GM12874 (cell line): ENCODE data around the gene EYA4.

Experiments used
- TF ChIP-seq, protein P1 (sequence below): IDR thresholded peaks from 2 replicates; pipeline ENCODE4 v1.5.1; 2011; ENCODE audit warnings: low read depth, mild to moderate bottlenecking, control low read depth, low read length, moderate library complexity; ENCODE audit not compliant: insufficient read depth

Gene EYA4

DNA sequence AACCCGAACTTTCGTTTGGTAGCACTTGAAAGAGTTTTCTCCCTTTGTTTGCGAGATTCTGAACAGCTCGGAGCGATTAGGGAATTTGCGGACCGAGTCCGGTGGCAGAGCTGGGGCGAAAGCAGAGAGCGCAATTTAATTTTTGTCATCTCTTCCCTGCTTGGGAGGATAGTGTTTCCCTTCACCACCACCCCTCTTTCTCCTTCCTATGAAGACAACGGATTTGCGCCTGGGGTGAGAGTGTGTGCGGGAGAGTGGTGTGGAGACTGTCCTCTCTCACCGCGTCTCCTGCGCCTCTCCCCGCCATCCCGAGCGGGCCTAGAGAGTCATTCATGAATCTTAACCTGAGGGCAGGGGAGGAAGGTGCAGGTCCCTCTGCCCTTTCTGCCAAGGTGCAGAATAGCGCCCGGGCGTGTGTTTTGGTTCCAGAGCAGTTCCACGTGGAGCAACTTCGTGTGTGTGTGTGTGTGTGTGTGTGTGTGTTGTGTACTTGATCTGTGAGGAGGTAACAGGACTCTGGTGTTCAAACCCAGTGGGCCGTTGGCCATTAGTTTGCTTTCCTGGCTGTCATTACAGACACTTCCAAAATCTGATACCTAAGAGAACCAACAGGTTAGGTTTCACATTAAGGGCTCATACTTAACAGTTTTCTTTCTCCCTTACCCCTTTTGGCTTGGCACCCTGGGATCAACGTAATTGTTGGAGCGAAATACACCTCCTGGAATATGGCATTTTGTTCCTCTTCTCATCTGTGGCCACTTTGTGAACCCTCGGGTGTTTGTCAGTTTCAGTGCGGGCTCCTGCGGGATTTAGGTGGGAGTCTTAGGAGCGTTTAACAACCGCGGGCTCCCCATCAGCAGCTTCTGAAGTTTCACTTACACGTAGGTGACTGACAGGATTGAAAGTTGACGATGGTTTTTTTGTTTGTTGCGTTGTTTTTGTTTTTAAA lies 1.8 kb downstream of the EYA4 start:
- TF ChIP-seq, protein P1, sequence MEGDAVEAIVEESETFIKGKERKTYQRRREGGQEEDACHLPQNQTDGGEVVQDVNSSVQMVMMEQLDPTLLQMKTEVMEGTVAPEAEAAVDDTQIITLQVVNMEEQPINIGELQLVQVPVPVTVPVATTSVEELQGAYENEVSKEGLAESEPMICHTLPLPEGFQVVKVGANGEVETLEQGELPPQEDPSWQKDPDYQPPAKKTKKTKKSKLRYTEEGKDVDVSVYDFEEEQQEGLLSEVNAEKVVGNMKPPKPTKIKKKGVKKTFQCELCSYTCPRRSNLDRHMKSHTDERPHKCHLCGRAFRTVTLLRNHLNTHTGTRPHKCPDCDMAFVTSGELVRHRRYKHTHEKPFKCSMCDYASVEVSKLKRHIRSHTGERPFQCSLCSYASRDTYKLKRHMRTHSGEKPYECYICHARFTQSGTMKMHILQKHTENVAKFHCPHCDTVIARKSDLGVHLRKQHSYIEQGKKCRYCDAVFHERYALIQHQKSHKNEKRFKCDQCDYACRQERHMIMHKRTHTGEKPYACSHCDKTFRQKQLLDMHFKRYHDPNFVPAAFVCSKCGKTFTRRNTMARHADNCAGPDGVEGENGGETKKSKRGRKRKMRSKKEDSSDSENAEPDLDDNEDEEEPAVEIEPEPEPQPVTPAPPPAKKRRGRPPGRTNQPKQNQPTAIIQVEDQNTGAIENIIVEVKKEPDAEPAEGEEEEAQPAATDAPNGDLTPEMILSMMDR: no peak

DNA sequence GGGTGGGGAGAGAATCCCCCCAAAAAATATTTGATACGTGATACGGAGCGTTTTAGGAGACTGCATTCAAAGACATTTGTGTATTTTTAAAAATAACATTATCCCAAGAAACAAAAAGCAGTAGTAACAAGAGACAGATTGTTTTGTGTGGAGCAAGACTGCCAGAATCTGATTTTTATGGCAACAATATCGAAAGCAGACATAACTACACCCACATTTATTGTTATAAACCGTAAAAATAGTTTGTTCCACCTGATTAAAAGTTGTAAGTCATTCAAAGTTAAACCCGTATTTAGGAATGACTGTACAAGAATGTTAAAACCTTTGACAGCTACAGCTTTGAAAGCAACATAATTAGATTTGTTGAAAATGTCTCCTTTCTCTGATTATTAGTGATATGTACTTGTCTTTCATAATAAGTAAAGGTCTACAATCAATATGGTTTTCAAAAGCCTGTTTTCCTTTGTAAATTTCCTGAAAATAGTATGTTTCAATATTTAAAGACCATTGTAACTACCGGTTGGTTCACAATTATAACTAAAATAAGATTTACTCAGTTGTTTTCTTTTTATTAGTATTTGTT lies 2.7 kb downstream of the EYA4 start:
- TF ChIP-seq, protein P1: no peak

DNA sequence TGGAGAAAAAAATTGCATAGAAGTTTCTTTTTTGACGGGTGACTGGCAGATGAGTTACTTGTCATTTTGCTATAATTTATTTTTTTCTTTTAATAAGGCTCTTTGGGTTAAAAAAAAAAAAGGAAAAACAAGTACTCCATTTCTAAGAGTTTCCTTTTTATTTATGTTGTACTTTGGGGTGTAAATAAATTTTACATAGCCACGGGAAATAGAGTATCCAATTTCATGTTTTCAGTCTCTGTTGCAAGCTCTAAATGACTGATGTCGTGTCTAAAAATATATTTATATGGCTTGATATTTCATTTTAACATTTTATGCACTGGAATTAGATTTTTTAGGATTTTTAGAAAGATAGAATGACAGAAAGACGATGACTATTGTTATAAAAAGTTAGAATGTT lies 3.4 kb downstream of the EYA4 start:
- TF ChIP-seq, protein P1: no peak

DNA sequence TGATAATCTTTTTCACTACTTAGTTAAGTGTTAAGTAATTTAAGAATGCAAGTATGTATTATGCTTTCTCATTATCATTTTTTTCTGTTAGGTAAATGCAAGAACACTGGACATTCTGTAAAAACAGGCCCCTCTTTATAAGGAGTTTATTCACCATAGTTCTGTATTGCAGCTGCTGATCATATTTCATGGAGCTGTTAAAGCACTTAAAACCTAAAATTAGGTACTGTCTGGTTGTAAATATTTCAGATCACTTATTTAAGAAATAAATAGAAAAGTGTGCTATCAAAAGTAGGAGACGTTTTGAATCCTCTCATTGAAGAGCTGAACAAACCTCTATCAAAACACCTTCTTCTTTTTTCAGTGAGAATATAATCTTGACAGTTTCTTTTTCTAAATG lies 3.9 kb downstream of the EYA4 start:
- TF ChIP-seq, protein P1: no peak

DNA sequence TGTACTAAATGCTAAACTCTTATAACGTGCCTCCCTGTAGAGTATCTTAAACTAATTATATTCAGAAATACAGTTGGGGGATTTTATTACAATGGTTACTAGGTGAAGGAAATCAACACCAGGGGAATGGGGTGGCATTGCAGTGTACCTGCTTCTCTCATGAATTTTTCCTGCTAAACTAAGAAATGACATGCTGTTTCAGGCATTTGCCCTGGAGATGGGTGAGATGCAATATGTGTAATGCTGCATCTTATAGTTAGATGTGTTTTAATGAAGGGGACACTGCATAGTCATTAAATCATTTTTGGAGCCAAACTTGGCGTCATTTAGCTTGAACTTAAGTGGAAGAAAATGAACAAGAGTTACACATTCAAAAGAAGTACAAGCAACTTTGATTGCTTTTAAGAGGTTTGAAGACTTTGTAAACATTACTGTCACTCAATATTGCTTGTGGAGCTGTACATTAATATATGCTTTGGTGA lies 4.3 kb downstream of the EYA4 start:
- TF ChIP-seq, protein P1: no peak

DNA sequence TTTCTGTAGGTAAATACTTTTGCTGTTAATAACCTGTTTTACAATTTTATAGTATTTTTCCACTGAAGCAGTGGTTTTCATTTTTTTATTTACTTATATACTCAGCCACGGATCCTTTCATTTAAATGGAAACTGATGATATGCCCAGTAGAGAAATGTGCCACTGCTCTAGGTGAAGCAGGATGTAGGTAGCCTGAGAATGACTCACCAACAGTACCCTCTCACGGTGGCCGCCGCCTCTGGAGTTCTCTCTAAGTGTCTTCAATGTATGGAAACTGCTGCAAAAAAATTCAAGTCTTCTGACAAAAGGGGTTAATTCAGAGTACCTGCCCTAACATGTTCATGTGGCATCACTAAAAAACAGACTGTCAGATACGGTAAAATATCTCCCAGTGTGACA lies 6.4 kb downstream of the EYA4 start:
- TF ChIP-seq, protein P1: no peak

DNA sequence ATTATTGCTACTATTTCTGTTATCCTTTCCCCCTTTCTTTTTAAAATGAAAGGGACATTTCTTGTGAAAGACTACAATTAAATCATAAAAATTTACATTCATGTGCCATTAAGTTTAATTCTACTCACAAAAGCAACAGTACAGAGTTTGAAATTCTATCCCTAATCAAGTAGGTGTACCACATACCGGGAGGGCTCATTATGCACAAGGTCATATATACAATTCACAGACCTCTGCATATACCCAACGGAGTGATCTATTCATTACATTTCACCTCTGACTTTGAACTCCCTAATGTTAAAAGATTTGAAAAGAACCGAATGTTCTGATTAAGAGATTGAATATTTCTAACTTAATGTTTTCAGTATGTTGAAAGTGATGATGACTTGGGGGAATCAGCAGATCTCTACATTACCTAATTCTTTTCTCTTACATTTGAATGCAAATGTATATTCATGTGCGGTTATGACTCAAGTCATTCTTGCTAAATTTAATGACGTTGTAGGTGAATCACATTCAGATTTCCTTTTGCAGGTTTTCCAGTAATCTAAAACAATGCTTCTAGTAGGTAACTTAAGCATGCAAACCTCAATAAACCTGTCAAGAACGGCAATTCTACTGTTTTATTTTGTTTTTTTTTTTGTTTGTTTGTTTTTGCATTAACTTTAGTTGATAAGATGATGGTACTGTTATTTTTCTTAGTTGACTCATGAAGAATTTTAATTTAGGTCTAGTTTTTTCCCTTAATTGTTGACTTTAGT lies 7.3 kb downstream of the EYA4 start:
- TF ChIP-seq, protein P1: no peak
